NCI-H1105 (cell line): ENCODE measurements around the gene SGSH.

Experiments
- DNase-seq: peaks from one replicate; lab custom pipeline; 2025; lab: John Stamatoyannopoulos, UW

The SGSH gene

DNA sequence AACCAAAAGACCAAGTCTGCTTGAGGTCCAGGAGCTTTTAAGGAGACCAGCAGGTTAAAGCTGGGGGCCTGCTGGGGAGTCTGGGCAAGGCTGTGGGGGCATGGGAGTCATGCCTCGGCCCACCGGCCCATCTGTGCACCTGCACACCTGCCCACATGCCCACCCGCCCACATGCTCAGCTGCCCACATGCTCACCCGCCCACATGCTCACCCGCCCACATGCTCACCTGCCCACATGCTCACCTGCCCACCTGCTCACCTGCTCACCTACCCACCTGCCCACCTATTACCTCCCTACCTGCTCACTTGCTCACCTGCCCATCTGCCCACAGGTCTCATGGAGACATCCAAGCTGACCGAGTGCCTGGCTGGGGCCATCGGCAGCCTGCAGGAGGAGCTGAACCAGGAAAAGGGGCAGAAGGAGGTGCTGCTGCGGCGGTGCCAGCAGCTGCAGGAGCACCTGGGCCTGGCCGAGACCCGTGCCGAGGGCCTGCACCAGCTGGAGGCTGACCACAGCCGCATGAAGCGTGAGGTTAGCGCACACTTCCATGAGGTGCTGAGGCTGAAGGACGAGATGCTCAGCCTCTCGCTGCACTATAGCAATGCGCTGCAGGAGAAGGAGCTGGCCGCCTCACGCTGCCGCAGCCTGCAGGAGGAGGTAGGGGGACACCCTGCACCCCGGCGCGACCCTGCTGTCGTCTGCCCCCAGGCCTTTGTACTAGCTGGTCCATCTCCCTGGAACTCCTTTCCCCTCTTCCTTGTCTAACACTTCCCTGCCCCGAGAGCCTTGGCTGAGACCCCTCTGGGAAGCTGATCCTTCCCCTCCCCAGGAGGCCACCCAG lies 36.3 kb downstream of the SGSH start:
- no peak for DNase-seq

DNA sequence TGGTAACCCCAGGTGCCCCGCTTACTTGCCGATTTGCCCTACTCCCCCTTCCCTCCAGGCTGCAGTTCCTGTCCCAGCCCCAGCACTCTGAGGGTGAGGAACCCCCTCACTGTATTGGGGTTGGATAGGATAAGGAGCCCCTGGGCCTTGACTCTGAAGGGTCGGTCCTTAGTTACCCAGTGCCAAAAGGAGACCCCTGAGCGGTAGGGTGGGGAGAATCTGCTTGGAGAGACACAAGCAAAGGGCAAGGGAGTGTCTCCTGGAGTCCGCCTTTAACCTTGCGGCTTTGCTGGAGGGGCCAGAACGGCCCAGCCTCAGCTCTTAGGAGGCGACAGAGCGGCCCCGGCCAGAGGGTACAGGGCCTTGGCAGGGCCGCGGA lies 37.3 kb downstream of the SGSH start:
- DNase-seq: no peak

DNA sequence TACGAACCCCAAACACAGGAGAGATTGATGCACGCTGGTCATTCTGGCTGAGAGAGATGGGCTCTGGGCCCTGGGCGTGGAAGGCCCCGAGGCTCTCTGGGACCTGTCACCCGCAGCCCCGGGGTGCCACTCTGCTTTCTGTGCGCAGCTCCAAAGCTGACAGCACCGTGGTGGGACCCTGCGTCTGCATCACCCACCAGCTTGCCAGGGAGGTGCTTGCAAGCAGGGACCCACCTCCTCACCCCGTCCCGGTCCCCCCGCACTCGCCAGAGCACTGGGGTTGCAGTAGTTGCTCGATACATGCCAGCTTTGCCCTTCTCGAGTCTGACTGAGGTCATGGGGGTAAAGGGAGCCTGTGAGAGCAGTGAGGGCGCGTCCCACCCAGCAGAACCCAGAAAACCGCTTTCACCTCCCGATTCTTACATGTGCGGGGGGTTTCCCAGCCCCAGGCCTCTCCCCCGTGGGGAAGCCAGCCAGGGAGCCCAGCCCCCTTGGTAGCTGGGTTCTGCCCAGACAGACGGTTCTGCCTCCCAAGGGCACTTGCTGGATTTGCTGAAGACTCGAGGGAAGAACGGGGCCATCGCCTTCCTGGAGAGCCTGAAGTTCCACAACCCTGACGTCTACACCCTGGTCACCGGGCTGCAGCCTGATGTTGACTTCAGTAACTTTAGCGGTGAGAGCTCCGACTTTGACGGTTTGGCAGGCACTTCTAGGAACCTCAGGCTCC lies 37.9 kb downstream of the SGSH start:
- DNase-seq: no peak

DNA sequence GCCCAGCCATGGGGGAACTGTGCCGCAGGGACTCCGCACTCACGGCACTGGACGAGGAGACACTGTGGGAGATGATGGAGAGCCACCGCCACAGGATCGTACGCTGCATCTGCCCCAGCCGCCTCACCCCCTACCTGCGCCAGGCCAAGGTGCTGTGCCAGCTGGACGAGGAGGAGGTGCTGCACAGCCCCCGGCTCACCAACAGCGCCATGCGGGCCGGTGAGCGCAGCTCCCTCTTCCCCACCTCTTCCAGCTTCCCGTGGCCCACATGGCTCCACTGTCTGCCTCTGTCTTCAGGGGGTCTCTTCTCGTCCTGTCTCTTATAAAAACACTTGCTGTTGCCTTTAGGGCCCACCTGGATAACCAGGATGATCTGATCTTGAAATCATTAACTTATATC lies 38.7 kb downstream of the SGSH start:
- no peak for DNase-seq

DNA sequence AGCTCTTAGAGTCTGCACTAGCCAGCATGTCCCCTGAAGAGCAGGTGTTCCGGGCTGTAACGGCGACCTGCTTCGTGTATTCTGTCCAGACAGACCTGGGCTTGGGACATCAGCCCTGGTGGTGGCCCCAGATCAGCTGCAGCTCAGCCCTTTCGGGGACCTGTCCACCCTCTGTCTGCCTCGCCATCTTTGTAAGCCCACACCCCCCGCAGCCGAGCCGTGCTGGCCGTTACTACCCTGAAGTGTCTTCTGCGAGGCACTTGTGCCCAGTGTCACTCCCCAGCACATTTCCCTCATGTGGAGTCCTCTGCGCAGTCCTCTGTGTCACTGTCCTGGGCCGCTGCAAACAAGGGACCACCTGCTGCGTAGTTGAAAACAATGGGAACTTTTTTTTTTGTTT lies 39.9 kb downstream of the SGSH start:
- no peak for DNase-seq

DNA sequence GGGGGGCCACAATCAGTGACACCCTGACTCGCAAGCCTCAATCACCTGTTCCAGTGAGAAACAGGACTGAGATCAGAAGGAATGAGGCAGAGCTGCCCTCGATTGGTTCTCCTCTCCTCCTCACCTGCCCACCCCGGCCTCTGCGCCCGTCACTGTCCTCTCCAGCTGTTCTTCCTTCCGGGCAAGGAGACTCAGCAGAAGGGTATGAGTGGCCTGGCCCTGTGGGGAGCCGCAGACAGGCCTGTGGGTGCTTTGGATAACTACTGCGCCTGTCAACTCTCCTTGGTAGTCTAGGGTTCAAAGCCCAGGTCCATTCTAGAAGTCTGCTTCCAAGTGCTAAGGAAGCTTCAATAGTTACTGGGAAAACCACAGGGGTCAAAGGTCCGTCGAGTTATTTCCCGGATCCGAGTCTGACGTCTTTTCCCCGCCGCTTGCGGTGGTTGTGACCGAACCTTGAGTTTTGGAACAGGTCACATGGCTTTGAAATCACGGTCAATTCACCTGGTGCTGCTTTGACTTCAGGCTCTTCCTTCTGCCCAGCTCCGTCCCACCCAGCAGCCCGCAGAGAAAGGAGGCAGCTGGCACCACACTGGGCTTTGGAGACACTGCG lies 42.0 kb downstream of the SGSH start:
- no peak for DNase-seq

DNA sequence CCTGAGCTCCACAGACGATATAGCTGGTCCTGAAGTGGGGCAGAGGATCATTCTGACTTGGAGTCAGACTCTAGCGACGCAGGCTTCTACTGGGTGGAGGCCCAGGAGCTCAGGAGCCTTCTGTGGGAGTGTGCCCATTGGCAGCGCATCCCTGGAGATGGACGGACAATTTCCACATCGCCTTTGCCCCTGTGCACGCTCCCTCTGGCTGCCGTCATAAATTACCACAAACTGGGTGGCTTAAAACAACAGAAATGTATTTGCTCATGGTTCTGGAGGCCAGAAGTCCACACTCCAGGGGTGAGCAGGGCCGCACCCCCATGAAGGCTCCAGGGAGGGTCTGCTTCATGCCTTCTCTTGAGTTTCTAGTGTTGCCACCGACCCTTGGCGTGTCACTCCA lies 43.4 kb downstream of the SGSH start:
- no peak for DNase-seq

DNA sequence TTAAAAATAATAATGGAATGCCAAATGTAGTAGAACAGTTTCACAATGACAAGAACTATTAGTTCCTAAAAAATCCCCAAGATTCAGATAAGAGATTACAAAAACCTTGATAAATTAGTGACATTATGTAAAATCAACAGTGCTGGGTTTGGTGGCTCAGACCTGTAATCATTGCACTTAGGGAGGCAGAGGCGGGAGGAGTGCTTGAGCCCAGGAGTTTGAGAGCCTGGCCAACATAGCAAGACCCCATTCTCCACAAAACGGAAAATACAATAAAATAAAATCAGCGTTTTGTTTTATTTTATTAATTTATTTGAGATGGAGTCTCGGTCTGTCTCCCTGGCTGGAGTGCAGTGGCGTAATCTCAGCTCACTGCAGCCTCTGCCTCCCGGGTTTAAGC lies 46.2 kb downstream of the SGSH start:
- DNase-seq: no peak

DNA sequence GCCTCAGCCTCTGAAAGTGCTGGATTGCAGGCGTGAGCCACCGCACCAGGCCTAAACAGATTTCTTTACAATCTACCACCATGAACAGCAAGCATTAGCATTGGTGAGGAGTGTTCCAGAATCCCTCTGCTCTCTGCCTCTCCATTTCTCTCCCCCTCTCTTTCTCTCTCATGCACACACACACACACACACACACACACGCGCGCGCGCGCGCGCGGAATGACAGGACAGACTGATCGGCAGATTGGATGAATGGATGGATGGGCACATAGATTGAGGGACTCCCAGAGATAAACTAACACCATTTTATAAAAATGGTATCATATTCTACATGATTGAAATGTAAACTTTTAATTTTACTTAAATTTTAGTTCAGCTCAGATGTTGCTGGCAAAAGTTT lies 47.0 kb downstream of the SGSH start:
- DNase-seq: no peak

DNA sequence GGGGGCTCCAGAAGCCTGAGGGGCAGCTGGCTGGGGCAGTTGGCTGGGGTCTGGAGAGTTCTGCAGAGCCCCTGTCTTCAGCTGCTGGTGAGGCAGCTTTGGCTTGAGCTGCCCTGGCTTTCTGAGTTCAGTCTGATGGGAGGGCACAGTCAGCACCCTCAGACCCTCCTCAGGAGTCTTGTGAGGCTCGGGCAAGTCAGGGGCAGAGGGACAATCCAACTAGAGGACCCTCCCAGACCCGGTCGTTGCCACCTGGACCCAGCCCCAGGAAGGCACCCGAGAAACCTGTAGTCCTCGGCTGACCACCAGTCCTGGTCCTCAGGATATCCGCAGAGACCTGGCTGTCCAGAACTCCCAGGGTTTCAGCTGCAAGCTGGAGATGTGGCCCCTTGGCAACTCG lies 48.5 kb downstream of the SGSH start:
- DNase-seq: no peak

DNA sequence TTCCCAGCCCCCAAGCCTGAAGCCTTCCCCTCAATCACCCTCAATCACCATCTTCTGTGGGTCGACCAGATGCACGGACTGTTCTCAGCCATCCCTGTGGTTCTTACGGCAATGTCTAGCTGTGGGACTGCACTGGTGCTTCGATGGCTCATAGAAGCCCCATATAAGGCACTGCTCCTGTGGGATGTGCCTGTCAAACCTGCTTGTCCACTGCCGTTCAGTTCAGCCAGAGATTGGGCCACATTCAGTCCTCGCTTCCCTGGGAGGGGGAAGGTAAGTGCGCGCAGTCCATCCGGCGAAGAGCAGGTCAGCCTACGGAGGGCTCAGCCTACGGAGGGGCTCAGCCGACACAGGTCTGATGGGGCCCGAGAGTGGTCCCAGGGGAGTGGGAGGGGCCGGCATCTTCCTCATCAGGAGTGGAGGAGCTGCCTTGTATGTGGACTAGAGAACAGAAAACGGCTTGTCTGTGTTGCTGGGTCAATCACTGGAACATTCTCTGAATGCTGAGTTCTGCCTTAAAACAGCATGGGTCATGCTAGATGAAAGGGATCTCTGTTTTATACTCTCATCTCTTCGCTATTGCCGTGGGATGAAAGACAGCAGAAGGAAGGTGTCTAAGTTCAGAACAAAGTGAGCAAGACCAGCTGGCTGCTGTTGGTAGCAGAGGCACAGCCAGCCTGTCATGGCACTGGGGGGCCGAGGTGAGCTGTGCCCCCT lies 50.2 kb downstream of the SGSH start, which contains the start of gene CARD14:
CARD14 (plus strand) TSS at position 247 of the 717 bp plus-strand sequence. CDS start 11,409 bp downstream, outside the sequence.
- no peak for DNase-seq

DNA sequence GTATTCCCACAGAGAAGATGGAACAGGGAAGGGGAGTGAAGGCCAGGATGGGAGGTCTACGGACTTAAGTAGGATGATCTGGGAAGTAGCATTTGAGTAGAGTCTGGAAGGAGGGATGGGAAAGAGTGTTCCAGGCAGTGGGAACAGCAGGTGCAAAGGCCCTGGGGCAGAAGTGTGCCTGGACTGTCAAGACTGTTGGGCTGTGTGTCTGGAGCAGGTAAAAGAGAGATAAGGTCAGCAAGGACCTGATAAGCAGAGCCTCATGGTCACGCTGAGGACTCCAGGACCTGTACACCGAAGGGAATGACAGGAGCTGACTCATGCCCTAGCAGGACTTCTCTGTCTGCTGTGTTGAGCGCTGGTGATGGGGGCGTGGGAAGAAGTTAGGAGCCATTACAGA lies 51.0 kb downstream of the SGSH start:
- no peak for DNase-seq

DNA sequence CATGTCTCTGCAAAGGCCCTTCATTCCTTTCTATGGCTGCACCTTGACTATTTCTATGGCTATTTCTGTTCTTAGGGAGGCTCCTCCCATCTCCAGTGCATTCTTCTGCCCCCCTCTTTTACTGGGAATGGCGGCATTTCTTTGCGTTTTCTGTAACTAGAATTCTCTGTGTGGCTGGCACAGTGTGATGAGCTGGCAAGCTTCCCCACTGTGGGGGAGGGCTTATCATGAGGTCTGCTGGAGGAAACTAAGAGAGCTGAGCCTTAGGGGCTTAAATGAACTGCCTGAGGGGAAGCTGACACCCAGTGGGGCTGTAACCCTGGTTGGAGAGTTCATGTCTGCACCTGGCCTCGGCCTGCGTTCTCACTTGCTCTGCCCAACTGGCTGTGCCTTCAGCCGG lies 51.8 kb downstream of the SGSH start:
- DNase-seq: no peak

DNA sequence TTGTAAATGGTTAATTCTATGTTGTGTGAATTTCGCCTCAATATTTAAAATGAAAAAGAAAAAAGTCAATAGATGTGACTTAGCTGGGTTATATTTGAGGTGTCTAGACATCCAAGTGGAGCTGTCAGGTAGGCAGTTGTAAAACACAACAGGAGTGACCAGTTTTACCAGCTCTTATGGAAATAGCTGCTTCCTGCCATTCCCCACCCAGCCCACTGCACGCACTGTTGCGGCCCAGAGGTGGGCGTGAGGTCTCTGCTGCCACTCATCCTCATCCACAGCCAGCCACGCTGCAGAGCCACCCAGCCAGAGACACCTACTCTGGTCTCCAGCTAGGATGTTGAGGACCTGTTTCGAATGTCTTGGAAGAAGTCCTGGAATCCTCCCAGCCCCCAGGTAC lies 53.7 kb downstream of the SGSH start:
- DNase-seq: no peak

DNA sequence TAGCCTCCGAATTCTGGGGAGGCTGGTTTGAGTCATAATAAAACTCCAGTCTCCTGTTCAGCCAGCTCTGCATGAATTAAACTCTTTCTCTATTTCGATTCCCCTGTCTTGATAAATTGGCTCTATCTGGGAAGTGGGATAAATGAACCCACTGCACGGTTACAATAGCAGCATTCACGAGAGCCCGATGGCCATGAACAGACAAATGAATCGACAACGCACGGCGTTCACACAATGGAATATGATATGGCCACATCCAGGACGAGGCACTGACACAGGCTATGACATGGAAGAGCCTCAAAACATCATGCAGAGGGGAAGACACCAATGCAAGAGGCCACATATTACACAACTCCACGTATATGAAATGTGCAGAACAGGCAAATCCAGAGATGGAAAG lies 55.9 kb downstream of the SGSH start:
- DNase-seq: no peak

DNA sequence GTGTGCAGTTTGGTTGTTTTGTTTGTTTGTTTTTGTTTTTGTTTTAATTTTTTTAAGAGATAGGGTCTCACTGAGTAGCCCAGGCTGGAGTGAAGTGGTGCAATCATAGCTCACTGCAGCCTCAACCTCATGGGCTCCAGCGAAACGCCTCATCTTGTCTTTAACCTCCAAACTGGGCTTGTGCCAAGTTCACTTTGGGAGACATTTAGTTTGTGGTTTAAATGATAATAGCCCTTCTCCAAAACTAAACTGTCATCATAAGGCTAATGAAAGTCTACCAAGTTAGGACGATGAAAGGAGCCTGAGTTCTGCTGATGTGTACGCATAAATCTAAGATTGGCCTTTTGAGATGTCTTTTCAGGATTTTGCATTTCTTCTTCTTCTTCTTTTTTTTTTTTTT lies 56.8 kb downstream of the SGSH start:
- no peak for DNase-seq

DNA sequence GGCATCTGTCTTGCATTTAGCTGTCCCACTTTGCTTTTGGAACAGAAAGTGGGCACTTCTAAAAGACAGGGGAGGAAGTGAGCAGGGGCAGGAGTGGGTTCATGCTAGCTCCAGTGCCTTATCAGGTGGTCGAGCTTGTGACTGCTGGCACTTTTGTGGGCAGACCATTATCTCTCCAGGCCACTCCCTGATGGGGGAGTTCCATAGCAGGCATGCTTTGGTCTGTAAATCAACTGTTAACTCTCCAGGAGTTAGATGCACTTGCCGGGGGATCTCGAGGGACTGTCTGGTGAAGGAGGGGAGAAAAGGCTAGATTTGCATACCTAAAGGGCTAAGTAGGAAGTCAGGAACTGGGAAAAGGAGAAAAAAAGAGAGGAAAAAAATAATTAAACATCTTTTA lies 59.6 kb downstream of the SGSH start:
- DNase-seq: no peak
